H1 (cell line): ENCODE results near the gene EGFL6. TPM values are rescaled to one million over a fixed set of nuclear protein-coding genes. Genes with fewer than 3 reads are reported as not detected.

ENCODE experiments used
- CTCF ChIA-PET: fragments of 300-600 bp; sonication (Branson Sonifier 250); formaldehyde crosslinking; loops from one replicate; lab custom pipeline; 2021; ENCODE audit not compliant: partially characterized antibody; lab: Charles Lee
- POLR2A ChIA-PET: fragments of 300-600 bp; sonication (Branson Sonifier 250); formaldehyde crosslinking; loops from one replicate; lab custom pipeline; 2021; ENCODE audit warnings: inconsistent platforms; ENCODE audit not compliant: partially characterized antibody; lab: Charles Lee
- DNase-seq, 2 experiments: peaks; one replicate each; pipeline versions ENCODE4 v3.0.0 to v3.0.0-alpha.2; 2010 to 2022; ENCODE audit warnings: low spot score in 2 of 2, low read depth in 1 of 2, mixed read lengths in 1 of 2
- FAIRE-seq: peaks from 2 replicates; lab custom pipeline; 2011; peaks lifted over from hg19 to GRCh38; lab: Jason Lieb, UNC
- H2AFZ ChIP-seq: 2 replicates; pipeline ENCODE4 v1.8.1; 2012; ENCODE audit warnings: low read length, inconsistent platforms
- H2AK5ac ChIP-seq: 2 replicates; pipeline ENCODE4 v1.6.1; 2013; ENCODE audit warnings: low read depth, low read length
- H2BK120ac ChIP-seq: replicated peaks from 2 replicates; pipeline ENCODE3; 2013; ENCODE audit warnings: low read depth, low read length, inconsistent platforms
- H2BK12ac ChIP-seq: 2 replicates; pipeline ENCODE4 v1.6.1; 2013; ENCODE audit warnings: low read depth, low read length
- H2BK15ac ChIP-seq: 2 replicates; pipeline ENCODE4 v1.6.1; 2013; ENCODE audit warnings: low read length
- H2BK20ac ChIP-seq: 2 replicates; pipeline ENCODE4 v1.6.1; 2013; ENCODE audit warnings: low read length
- H2BK5ac ChIP-seq: 2 replicates; pipeline ENCODE4 v1.6.1; 2013; ENCODE audit warnings: low read depth, low read length
- H3K14ac ChIP-seq: 2 replicates; pipeline ENCODE4 v1.6.1; 2013; ENCODE audit warnings: inconsistent platforms; ENCODE audit not compliant: insufficient read length
- H3K18ac ChIP-seq: 2 replicates; pipeline ENCODE4 v1.6.1; 2013; ENCODE audit warnings: low read length; ENCODE audit errors: extremely low read depth
- H3K23ac ChIP-seq: 2 replicates; pipeline ENCODE4 v1.6.1; 2013; ENCODE audit warnings: inconsistent platforms; ENCODE audit not compliant: insufficient read length
- H3K23me2 ChIP-seq: 2 replicates; pipeline ENCODE4 v1.6.1; 2013; ENCODE audit warnings: low read depth, low read length
- H3K27ac ChIP-seq: 2 replicates; pipeline ENCODE4 v1.6.1; 2011; ENCODE audit warnings: low read depth, low read length, inconsistent platforms
- H3K27me3 ChIP-seq, 4 experiments: replicated peaks in 1 of 4; 1 replicate in 1 of 4; 2 replicates in 3 of 4; pipeline versions ENCODE4 v1.6.1 to v1.8.1; 2011 to 2013; ENCODE audit warnings: low read length in 3 of 4, mild to moderate bottlenecking in 3 of 4, inconsistent platforms in 2 of 4, mixed read lengths in 2 of 4, moderate library complexity in 1 of 4; ENCODE audit not compliant: control insufficient read depth in 3 of 4, insufficient read depth in 3 of 4; ENCODE audit errors: extremely low read depth in 1 of 4
- H3K36me3 ChIP-seq, 4 experiments: 2 replicates each; pipeline versions ENCODE4 v1.6.1 to v1.8.1; 2011 to 2013; ENCODE audit warnings: mild to moderate bottlenecking in 4 of 4, low read length in 3 of 4, moderate library complexity in 2 of 4, control low read depth in 1 of 4, inconsistent platforms in 1 of 4; ENCODE audit not compliant: insufficient read depth in 4 of 4, control insufficient read depth in 2 of 4
- H3K4ac ChIP-seq: replicated peaks from 2 replicates; pipeline ENCODE3; 2013; ENCODE audit warnings: low read length, low read depth, mixed read lengths, inconsistent platforms; ENCODE audit not compliant: insufficient read length
- H3K4me1 ChIP-seq, 4 experiments: replicated peaks in 1 of 4; 1 replicate in 1 of 4; 2 replicates in 3 of 4; pipeline versions ENCODE4 v1.6.1 to v1.8.1; 2011 to 2013; ENCODE audit warnings: low read length in 3 of 4, inconsistent platforms in 2 of 4, mixed read lengths in 1 of 4; ENCODE audit not compliant: insufficient read depth in 4 of 4, control insufficient read depth in 3 of 4
- H3K4me2 ChIP-seq, 2 experiments: 2 replicates each; pipeline versions ENCODE4 v1.6.1 to v1.8.1; 2011 to 2013; ENCODE audit warnings: low read depth in 2 of 2, low read length in 2 of 2, control low read depth in 1 of 2, inconsistent platforms in 1 of 2, mild to moderate bottlenecking in 1 of 2; ENCODE audit not compliant: insufficient read depth in 1 of 2
- H3K4me3 ChIP-seq, 4 experiments: fragments of 200-600, 300-600 bp in 1 of 4; sonication (generic), shearing (Covaris generic), sonication (Bioruptor Twin) in 1 of 4; 2 replicates each; pipeline versions ENCODE4 v1.5.1 to v1.8.1; 2011 to 2016; ENCODE audit warnings: low read length in 4 of 4, low read depth in 3 of 4, control low read depth in 2 of 4, inconsistent platforms in 2 of 4, mild to moderate bottlenecking in 2 of 4, mixed read lengths in 1 of 4, moderate library complexity in 1 of 4; ENCODE audit not compliant: insufficient read depth in 2 of 4; ENCODE audit errors: extremely low read depth in 1 of 4
- H3K56ac ChIP-seq: replicated peaks from 2 replicates; pipeline ENCODE3; 2013; ENCODE audit warnings: low read depth, mild to moderate bottlenecking, mixed read lengths, low read length, inconsistent platforms; ENCODE audit not compliant: insufficient read length
- H3K79me1 ChIP-seq: 2 replicates; pipeline ENCODE4 v1.6.1; 2013; ENCODE audit warnings: low read depth, low read length, control low read depth
- H3K79me2 ChIP-seq, 2 experiments: 2 replicates each; pipeline versions ENCODE4 v1.6.1 to v1.8.1; 2012 to 2013; ENCODE audit warnings: low read length in 2 of 2, mild to moderate bottlenecking in 2 of 2, inconsistent platforms in 1 of 2; ENCODE audit not compliant: insufficient read depth in 2 of 2, control insufficient read depth in 1 of 2
- H3K9ac ChIP-seq, 4 experiments: replicated peaks in 1 of 4; 1 replicate in 1 of 4; 2 replicates in 3 of 4; pipeline versions ENCODE4 v1.6.1 to v1.8.1; 2011 to 2013; ENCODE audit warnings: low read depth in 3 of 4, low read length in 3 of 4, control low read depth in 2 of 4, mild to moderate bottlenecking in 2 of 4, moderate library complexity in 2 of 4, inconsistent platforms in 1 of 4; ENCODE audit errors: extremely low read depth in 1 of 4
- H3K9me3 ChIP-seq, 2 experiments: 2 replicates each; pipeline versions ENCODE4 v1.6.1 to v1.8.1; 2012 to 2013; ENCODE audit warnings: mild to moderate bottlenecking in 2 of 2, moderate library complexity in 2 of 2, control low read depth in 1 of 2, inconsistent platforms in 1 of 2, low read depth in 1 of 2, low read length in 1 of 2, mixed read lengths in 1 of 2; ENCODE audit not compliant: insufficient read depth in 2 of 2
- H4K20me1 ChIP-seq, 2 experiments: replicated peaks in 1 of 2; 2 replicates each; pipeline versions ENCODE3 to v1.8.1; 2011 to 2013; ENCODE audit warnings: inconsistent platforms in 2 of 2, low read length in 2 of 2, mild to moderate bottlenecking in 1 of 2; ENCODE audit not compliant: insufficient read depth in 2 of 2, control insufficient read depth in 1 of 2
- H4K5ac ChIP-seq: 2 replicates; pipeline ENCODE4 v1.6.1; 2013; ENCODE audit warnings: low read length, low read depth, mixed read lengths, inconsistent platforms; ENCODE audit not compliant: insufficient read length
- H4K8ac ChIP-seq: 2 replicates; pipeline ENCODE4 v1.8.0; 2013; ENCODE audit warnings: mild to moderate bottlenecking, moderate library complexity, low read length, inconsistent platforms; ENCODE audit not compliant: insufficient read depth; ENCODE audit errors: extremely low read depth
- H4K91ac ChIP-seq: replicated peaks from 2 replicates; pipeline ENCODE3; 2013; ENCODE audit warnings: low read length, mixed read lengths, inconsistent platforms; ENCODE audit not compliant: insufficient read length
- EGR1 ChIP-seq: IDR thresholded peaks from 2 replicates; pipeline ENCODE4 v1.6.1; 2011; ENCODE audit warnings: low read depth, low read length, borderline replicate concordance
- EZH2 ChIP-seq: fragments of 200-600 bp; sonication (generic); IDR thresholded peaks from 2 replicates; pipeline ENCODE4 v1.7.1; 2012; ENCODE audit warnings: low read depth, mild to moderate bottlenecking, moderate library complexity, low read length, inconsistent platforms; ENCODE audit not compliant: severe bottlenecking
- FOSL1 ChIP-seq: IDR thresholded peaks from 2 replicates; pipeline ENCODE4 v1.6.1; 2011; ENCODE audit warnings: mild to moderate bottlenecking, low read depth, low read length, moderate library complexity; ENCODE audit not compliant: insufficient read depth
- GTF2F1 ChIP-seq: IDR thresholded peaks from 2 replicates; pipeline ENCODE4 v1.6.1; 2012; ENCODE audit warnings: low read depth, low read length, improper control_type of control experiment, borderline replicate concordance
- KDM5A ChIP-seq: fragments of 200-600 bp; IDR thresholded peaks from 2 replicates; pipeline ENCODE4 v1.7.1; 2012; ENCODE audit warnings: mild to moderate bottlenecking, low read length, inconsistent platforms, mixed read lengths
- MAFK ChIP-seq: IDR thresholded peaks from 2 replicates; pipeline ENCODE4 v1.6.1; 2012; ENCODE audit warnings: low read depth, mild to moderate bottlenecking, improper control_type of control experiment, low read length
- SIRT6 ChIP-seq: IDR thresholded peaks from one replicate; pipeline ENCODE4 v1.7.1; 2012; ENCODE audit warnings: low read length, inconsistent platforms
- SP2 ChIP-seq: IDR thresholded peaks from 2 replicates; pipeline ENCODE4 v1.6.1; 2012; ENCODE audit warnings: mild to moderate bottlenecking, low read length, inconsistent platforms
- TAF1 ChIP-seq: IDR thresholded peaks from 2 replicates; pipeline ENCODE4 v1.6.1; 2011; ENCODE audit warnings: mild to moderate bottlenecking, low read depth, low read length
- WGBS, 2 experiments: shearing (Covaris generic) in 1 of 2; methylation state at CpG; one replicate each; pipeline versions ENCODE4 v1.1.6 to v1.1.7; 2013 to 2015; ENCODE audit warnings: low lambda C conversion rate in 2 of 2, mixed read lengths in 2 of 2, inconsistent platforms in 1 of 2, low coverage in 1 of 2, missing lambda C conversion rate in 1 of 2; ENCODE audit not compliant: insufficient replicate concordance in 2 of 2, insufficient coverage in 1 of 2, insufficient read length in 1 of 2; ENCODE audit errors: extremely low coverage in 1 of 2, missing lambda C conversion rate in 1 of 2; 5-methylcytosine and 5-hydroxymethylcytosine counted together
- polyA plus RNA-seq, 7 experiments: library from polyadenylated mRNA; depleted of rRNA in 3 of 7; stranded (reverse) in 5 of 7; unstranded in 2 of 7; fragments of >200 nt in 5 of 7; fragments of 200-250 nt in 2 of 7; gene quantifications; 1 replicate in 5 of 7; 2 replicates in 1 of 7; 4 replicates in 1 of 7; pipeline versions ENCODE4 v1.2.1 to v1.2.3, GENCODE V29; 2011 to 2013; ENCODE audit warnings: missing spikeins in 2 of 7, mixed read lengths in 2 of 7
- total RNA-seq: library from RNA; stranded (reverse); fragmentation: NEBNext Ultra II Directional; extraction: Animal tissue kit (Norgen Biotek cat#: 25700); gene quantifications from 2 replicates; pipeline ENCODE4 v1.2.1, GENCODE V29; 2021

Gene EGFL6
- total and polyA plus RNA-seq, 2 of the 8 experiments (the other 6 are each of a cell fraction or from before 2014, with no cell fraction given) = 0.93 to 1.1 TPM

DNA sequence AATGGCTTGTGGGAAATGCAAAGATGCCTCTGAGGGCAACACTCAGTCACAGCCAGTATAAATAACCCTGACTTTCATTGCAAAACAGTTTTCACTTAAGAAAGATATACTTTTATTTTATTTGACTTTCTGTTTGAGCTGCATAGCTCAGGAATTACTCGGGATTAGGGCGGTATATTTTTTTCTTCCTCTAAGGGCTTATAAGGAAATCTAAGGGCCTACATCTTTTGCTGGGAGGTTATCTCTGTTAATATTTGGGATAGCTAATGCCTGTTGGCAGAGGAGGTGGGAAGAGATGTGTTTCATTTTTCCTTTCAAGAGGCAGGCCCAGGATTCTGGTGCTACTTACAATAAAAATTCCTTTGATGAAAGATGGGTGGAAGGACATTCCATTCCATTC is 28.8 kb upstream of the EGFL6 start:
- Histone ChIP-seq H3K4me3 (no peak overlapping the region), H3K27me3 (no peaks in the 10 kb centered on the region), H3K23ac (no peak overlapping the region), H3K4me2 (no peak overlapping the region)
- TF ChIP-seq FOSL1 (no peak), EZH2 (no peak), MAFK (no peak), SIRT6 (no peak), EGR1 (no peak), KDM5A (no peak), SP2 (no peak), TAF1 (no peak), GTF2F1 (no peak)
- TF ChIP-seq, all 59 proteins: peak for 0
- no peak overlapping the region for H2AK5ac ChIP-seq
- no peak overlapping the region for H2BK120ac ChIP-seq
- FAIRE-seq = no peak
- no peaks in the 10 kb centered on the region for H3K36me3 ChIP-seq
- H3K23me2 ChIP-seq = no peaks in the 10 kb centered on the region
- H3K14ac ChIP-seq = no peak overlapping the region
- WGBS, 2 experiments = 100% methylated on average over 2 of the region's 2 CpGs; no CpG with 5 or more reads in 1 of the 2 experiments
- DNase-seq = no peak
- no peak overlapping the region for H4K91ac ChIP-seq
- no peak overlapping the region for H3K4ac ChIP-seq
- ChIA-PET POLR2A (no interaction called here), CTCF (interaction anchor here (1.1 to 1.3 kb wide), 3 partner anchors 10 to 34 kb away, joined by 3 to 4 read pairs (median 3); no protein-coding TSS in a partner anchor)
- H3K56ac ChIP-seq = no peak overlapping the region
- H4K20me1 ChIP-seq = no peaks in the 10 kb centered on the region
- no peak overlapping the region for H2BK15ac ChIP-seq
- no peak overlapping the region for H2BK12ac ChIP-seq
- no peak overlapping the region for H4K8ac ChIP-seq
- H3K27ac ChIP-seq = no peak overlapping the region
- H2BK5ac ChIP-seq = no peak overlapping the region
- no peak overlapping the region for H4K5ac ChIP-seq
- no peaks in the 10 kb centered on the region for H3K79me1 ChIP-seq
- H2BK20ac ChIP-seq = no peak overlapping the region
- no peaks in the 10 kb centered on the region for H3K9me3 ChIP-seq
- no peaks in the 10 kb centered on the region for H3K79me2 ChIP-seq
- no peak overlapping the region for H3K18ac ChIP-seq
- H3K9ac ChIP-seq = no peak overlapping the region
- no peak overlapping the region for H2AFZ ChIP-seq
- H3K4me1 ChIP-seq = no peaks in the 10 kb centered on the region
